Activated CD4-positive, alpha-beta T cell treated with anti-CD3 and anti-CD28 coated beads, Interleukin-2, amount 50 U/mL, for 4 hours (primary cell): ENCODE data around the gene ZBTB16.
A peak's percentile ranks its signal among the peaks of the same experiment; 100 is the strongest.

ENCODE experiments used
- DNase-seq, 2 experiments: peaks; one replicate each; pipeline ENCODE4 v3.0.0-alpha.2; 2020

Gene ZBTB16

DNA sequence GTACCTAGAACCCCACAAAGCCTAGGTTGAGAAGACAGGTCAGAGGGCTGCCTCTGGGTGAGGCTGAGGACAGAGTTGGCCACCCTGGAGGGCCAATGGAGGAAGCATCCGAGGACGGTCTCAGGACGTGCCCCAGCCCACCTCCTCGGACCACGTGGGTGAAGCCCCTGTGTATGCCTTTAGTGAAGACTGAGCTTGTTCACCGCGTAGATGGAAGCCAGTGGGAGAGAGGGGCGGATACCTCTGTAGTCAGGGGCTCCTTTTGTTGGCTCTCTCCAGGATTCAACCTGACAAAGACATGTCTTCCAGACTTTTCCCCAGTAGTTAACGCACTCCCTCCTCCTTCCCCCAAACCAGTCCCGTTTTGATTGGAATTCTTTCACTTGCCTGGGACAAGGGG is 110.7 kb downstream of the ZBTB16 start:
- no peak for DNase-seq

DNA sequence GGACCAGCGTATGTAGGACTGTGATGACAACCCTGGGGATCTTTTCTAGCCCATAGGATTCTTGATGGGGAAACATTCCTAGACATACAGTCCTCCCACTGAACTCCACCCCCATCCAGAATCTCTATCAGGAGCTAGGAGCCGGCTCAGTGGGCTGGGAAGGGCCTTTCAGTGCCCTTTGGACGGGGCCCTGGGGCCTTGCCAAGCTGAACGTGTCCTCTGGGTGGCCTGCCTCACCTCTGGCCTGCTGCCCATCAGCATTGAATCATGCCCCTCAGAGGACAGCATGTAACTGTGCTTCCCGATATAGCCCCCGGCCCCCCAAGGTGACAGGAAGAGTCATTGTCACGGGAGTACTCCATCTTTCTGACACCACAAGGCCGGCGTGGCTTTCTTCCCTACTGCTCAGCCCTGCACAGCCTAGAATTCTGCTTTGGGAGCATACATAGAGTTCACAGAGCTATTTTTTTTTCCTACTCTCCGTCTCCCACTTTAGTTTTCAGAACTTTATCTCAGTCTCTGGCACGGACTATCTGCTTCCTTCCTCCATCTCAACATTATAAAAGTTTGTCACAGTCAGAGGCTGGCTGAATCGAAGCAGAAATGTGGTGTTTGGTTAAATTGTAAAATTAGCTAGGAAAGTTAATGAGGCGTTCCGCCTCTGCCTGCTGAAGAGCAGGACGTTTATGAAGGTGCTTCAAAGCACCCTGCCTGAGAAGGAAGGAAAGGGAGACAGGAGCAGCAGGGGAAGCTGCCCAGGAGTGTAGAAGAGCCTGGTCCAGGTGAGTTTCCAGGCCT is 111.9 kb downstream of the ZBTB16 start:
- DNase-seq: no peak

DNA sequence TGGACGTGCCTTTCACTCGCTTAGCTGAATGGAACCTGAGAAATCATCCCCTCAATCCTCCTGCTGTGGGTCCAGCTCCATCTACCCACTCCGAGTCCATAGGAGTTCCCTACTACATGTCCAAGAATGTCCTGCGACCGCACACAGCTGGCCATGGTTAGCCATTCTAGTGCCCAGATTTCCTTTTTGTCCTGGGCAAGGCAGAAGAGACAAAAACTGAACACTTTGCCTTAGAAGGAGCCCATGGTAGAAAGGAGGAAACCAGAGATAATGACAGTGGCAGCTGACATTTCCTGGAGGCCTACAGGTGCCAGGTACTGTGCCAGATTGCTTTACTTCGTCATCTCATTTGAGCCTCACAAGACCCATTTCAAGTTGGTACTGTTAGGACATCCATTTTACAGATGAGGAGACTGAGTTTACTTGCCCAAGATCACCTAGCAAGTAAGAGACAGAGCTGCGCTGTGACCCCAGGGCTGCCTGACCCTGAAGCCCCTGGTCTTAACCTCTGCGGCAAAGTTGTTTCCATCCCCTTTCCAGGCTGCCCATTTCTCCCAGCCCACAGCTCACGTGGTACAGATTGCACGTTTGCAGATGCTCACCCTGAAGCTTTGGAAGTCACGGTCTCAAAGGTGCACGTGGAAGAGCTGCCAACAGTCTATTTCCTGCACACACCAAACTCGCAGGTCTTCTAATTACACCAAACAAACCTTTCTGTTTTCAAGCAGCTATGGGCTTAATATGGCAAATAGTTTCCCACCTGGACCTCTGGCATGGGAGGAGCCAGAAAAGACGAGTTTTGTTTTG is 112.7 kb downstream of the ZBTB16 start:
- no peak for DNase-seq

DNA sequence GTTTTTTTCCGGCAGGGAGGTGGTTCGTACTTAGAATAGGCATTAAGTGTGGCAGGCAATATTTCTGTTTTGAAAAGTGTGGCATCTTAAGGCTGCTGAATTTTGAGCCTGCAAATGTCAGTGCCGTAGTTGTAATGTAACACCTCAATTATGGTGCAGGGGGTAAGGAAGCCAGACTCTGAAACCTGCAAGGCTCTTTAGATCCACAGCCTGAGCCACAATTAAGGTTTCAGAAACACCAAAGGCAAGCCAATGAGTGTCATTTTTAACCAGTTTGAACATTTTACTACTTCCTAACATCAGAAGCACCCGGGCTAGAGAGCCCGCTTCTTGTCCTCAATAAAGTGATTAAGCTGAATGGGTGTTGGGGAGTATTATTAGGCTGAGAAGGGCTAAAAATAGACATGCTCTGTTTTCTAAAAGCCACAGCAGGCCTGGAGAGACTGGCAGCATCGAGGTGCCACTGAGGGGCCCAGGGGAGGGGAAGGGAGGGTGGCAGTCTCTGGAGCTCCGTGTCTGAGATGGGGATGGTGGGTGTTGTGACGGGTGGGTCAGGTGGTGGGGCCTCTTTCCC is 113.4 kb downstream of the ZBTB16 start:
- DNase-seq: no peak

- DNase-seq: no peak
Measured at GRCh38 chr11:114173843-114174242, 114.3 kb downstream of the ZBTB16 start.

GRCh38 chr11:114174712-114175495 is 115.4 kb downstream of the ZBTB16 start:
- DNase-seq: no peak

GRCh38 chr11:114175706-114176105 is 116.2 kb downstream of the ZBTB16 start:
- no peak for DNase-seq

- DNase-seq: no peak
Measured at GRCh38 chr11:114176321-114176720, 116.8 kb downstream of the ZBTB16 start.

- no peak for DNase-seq
Measured at GRCh38 chr11:114178656-114179055, 119.1 kb downstream of the ZBTB16 start.

DNA sequence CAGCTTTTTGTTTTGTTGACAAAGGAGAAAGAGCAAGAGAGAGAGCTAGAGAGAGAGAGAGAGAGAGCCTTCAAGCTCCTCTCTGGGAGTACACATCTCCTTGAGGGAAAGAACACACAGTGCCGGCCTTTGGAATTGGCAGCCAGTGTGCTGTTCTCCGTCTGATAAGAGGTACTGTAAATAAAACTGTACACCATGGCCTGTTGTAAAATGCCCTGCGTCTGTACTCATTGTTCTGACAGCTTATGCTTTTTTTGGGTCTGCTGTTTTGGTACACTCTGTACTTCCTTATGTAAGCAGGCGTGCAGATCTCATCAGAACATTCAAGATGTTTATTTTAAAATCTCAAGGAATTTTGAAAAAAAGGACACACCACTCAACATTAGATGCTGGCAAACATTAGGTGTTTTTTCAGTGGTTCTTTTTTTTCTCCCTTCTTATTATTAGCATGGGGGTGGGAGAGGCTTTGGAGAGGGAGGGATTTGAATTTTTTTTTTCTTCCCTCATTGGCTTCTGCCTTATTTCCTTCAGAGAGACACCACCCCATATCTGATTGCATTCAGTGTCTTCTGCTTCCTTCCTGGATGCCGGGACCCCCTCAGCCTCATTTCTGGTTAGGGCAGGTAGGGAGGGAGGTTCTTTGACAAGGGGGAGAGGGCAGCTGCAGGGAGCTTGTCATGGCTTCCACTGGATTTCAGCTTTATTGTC is 119.9 kb downstream of the ZBTB16 start:
- no peak for DNase-seq

DNA sequence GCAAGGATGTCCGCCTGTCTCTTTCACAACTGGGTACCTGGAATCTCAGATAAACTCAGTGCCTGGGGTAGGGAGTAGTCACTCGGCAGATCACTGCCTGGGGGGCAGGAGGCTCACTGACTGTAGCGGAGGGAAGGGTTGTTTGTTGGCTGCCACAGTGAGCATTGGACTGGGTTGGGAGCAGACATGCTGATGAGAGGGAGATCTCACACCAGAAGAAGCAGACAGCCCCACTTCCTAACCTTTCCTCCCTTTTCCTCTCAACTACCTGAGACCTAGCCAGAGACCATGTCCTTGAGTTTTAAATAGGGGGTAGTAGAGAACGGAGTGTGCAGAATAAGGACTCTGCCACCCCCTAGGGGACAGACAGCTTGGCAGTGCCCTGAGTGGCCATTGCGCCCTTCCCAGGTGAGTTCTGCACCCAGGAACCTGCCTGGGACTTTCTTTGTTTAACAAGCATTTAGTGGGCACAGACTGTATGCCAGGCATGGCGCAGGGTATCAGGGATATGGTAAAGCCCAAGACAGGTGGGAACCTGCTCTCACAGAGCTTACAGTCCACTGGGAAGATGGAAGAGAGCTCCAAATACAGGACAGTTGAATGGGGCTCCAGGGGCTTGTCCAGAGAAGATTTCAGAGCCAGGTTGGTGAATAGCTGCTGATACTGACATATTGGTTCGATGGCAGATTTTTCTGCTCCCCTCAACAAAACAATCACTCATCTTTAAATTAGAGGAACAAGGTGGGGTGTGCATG is 121.0 kb downstream of the ZBTB16 start:
- no peak for DNase-seq

DNA sequence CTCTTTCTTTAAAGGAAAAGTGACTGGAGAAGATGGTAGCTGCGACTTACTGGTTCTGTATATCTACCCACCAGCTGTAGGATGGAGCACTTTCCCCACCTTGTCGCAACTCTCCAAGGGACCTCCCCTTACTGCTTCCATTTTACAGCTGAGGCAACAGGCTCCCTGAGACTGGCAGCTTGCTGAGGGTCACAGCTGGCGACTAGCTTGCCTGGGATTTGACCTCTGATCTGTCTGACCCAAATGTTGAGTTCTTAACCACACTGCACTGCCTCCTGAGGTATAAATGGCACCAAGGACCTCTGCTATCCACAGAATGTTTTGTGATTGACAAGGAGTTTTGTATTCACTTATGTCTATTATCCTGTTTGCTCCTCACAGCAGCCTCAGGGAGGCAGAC is 121.7 kb downstream of the ZBTB16 start:
- DNase-seq: no peak

DNA sequence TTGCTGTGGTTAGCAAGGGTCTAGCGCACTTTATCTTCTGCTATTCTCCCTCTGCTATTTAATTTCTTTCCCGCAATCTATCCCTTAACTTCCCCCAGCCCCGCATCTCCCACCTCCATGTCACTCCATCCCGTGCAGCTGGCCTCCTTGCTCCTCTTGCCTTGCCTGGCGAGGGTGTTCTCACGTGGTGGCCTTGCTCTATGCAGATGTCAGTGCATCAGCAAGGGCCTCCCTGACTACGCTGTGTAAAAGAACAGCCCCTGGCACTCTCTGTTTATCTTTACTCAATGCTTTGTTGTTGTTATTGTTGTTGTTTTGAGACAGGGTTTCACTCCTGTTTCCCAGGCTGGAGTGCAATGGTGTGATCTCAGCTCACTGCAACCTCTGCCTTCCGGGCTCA is 122.2 kb downstream of the ZBTB16 start:
- DNase-seq: no peak

GRCh38 chr11:114182471-114183043 is 123.0 kb downstream of the ZBTB16 start:
- no peak for DNase-seq

GRCh38 chr11:114183044-114183511 is 123.6 kb downstream of the ZBTB16 start:
- peak; percentile 41 to 46 for DNase-seq

GRCh38 chr11:114185436-114185835 is 125.9 kb downstream of the ZBTB16 start:
- no peak for DNase-seq

- no peak for DNase-seq
Measured at GRCh38 chr11:114187173-114187572, 127.7 kb downstream of the ZBTB16 start.

GRCh38 chr11:114188851-114189570 is 129.5 kb downstream of the ZBTB16 start:
- no peak for DNase-seq

DNA sequence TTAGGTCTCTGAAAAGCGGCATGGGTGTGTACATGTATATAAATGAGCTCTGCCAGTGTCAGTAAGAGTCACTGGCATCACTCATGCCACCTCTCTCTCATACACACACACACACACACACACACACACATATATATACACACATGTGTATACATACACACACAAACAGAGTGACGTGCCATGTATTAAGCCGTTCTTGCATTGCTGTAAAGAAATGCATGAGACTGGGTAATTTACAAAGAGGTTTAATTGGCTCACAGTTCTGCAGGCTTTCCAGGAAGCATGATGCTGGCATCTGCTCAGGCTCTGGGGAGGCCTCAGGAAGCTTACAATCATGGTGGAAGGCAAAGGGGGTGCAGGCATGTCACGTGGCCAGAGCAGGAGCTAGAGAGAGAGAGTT is 131.1 kb downstream of the ZBTB16 start:
- no peak for DNase-seq

DNA sequence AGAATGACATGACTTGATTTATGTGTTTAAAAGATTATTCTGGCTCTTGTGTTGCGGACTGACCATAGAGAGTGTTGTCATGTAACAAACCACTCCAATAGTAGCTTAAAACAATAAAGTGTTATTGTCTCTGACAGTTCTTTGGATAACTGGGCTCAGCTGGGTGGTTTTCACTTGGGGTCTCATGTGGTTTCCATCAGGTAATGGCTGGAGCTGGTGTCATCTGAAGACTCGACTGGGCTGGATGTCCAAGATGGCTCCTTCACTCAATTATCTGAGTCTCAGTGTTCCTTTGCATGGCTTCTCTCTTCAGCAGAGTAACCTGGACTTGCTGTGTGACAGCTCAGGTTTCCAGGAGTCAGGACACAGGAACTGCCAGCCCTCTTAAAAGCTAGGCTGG is 132.4 kb downstream of the ZBTB16 start:
- DNase-seq: no peak
